ENCODE measurements around the gene KRTAP10-2. TPM values are rescaled to one million over a fixed set of nuclear protein-coding genes. Genes with fewer than 3 reads are reported as not detected.

KRTAP10-2 gene
- total RNA-seq, 1 experiment from 2014 or later: not detected

DNA sequence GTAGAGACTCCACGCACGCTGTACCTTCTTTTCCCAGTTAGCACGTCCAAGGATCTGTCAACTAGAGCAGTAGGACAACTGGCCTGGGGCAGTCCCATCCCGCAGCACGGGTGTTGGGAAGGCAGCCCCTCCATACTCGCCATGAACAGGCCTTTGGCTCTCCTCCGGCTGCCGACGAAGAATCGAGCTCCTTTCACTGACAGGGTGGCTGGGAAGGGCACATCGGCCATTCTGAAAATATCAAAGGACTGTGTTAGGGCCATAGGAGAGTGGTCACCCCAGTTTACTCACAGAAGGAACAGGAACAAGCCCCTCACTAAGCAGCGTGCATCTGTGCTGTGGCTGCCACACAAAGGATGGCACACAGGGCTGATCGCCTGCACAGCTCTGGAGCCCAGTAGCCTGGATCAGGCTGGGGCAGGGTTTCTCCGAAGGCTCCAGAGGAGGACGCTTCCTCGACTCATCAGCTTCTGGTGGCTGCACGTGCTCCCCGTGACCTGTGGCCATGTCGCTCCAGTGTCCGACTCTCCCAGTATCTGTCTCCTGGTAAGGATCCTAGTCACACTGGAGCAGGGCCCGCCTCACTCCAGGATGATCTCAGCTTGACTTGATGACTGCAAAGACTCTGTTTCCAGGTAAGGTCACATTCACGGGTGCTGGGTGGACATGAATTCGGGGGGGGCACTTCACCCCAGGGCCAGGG lies 20.3 kb downstream of the KRTAP10-2 start:
- Mint-ChIP-seq H3K4me3 (ENCODE audit: low read depth, unreplicated experiment) (no peak overlapping the region), H3K4me1 (ENCODE audit: low read depth, unreplicated experiment) (no peaks in the 10 kb centered on the region), H3K27ac (ENCODE audit: unreplicated experiment) (no peak overlapping the region), H3K9me3 (ENCODE audit: low read depth, unreplicated experiment) (no peaks in the 10 kb centered on the region), H3K36me3 (ENCODE audit: insufficient read depth, unreplicated experiment) (no peaks in the 10 kb centered on the region), H3K27me3 (ENCODE audit: unreplicated experiment) (peaks cover 41% of the 10 kb centered on the region)
- no peak for DNase-seq
- CTCF ChIA-PET: no interaction called here
- TF ChIP-seq, protein P1, sequence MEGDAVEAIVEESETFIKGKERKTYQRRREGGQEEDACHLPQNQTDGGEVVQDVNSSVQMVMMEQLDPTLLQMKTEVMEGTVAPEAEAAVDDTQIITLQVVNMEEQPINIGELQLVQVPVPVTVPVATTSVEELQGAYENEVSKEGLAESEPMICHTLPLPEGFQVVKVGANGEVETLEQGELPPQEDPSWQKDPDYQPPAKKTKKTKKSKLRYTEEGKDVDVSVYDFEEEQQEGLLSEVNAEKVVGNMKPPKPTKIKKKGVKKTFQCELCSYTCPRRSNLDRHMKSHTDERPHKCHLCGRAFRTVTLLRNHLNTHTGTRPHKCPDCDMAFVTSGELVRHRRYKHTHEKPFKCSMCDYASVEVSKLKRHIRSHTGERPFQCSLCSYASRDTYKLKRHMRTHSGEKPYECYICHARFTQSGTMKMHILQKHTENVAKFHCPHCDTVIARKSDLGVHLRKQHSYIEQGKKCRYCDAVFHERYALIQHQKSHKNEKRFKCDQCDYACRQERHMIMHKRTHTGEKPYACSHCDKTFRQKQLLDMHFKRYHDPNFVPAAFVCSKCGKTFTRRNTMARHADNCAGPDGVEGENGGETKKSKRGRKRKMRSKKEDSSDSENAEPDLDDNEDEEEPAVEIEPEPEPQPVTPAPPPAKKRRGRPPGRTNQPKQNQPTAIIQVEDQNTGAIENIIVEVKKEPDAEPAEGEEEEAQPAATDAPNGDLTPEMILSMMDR (IDR thresholded peaks at IDR 0.05; ENCODE audit: unreplicated experiment): no peak
- intact Hi-C loops (cut with micrococcal nuclease; ENCODE audit: unreplicated experiment): no loop called here
- no TSS peak for BruUV-seq (replicated peaks)

GRCh38 chr21:44530221-44530902 lies 20.9 kb downstream of the KRTAP10-2 start:
- Mint-ChIP-seq H3K4me1 (ENCODE audit: low read depth, unreplicated experiment) (no peaks in the 10 kb centered on the region), H3K9me3 (ENCODE audit: low read depth, unreplicated experiment) (no peaks in the 10 kb centered on the region), H3K27ac (ENCODE audit: unreplicated experiment) (no peak overlapping the region), H3K27me3 (ENCODE audit: unreplicated experiment) (peaks cover 41% of the 10 kb centered on the region), H3K4me3 (ENCODE audit: low read depth, unreplicated experiment) (no peak overlapping the region), H3K36me3 (ENCODE audit: insufficient read depth, unreplicated experiment) (no peaks in the 10 kb centered on the region)
- DNase-seq: no peak
- TF ChIP-seq, protein P1 (IDR thresholded peaks at IDR 0.05; ENCODE audit: unreplicated experiment): no peak
- CTCF ChIA-PET: no interaction called here
- no TSS peak for BruUV-seq (replicated peaks)
- intact Hi-C loops (cut with micrococcal nuclease; ENCODE audit: unreplicated experiment): no loop called here

- no TSS peak for BruUV-seq (replicated peaks)
- no peak for DNase-seq
- Mint-ChIP-seq H3K36me3 (ENCODE audit: insufficient read depth, unreplicated experiment) (no peaks in the 10 kb centered on the region), H3K9me3 (ENCODE audit: low read depth, unreplicated experiment) (no peaks in the 10 kb centered on the region), H3K4me3 (ENCODE audit: low read depth, unreplicated experiment) (no peak overlapping the region), H3K4me1 (ENCODE audit: low read depth, unreplicated experiment) (no peaks in the 10 kb centered on the region), H3K27ac (ENCODE audit: unreplicated experiment) (no peak overlapping the region), H3K27me3 (ENCODE audit: unreplicated experiment) (peaks cover 41% of the 10 kb centered on the region)
- intact Hi-C loops (cut with micrococcal nuclease; ENCODE audit: unreplicated experiment): no loop called here
- TF ChIP-seq, protein P1 (IDR thresholded peaks at IDR 0.05; ENCODE audit: unreplicated experiment): no peak
- CTCF ChIA-PET: no interaction called here
Observed at GRCh38 chr21:44529503-44530125, 21.7 kb downstream of the KRTAP10-2 start.

DNA sequence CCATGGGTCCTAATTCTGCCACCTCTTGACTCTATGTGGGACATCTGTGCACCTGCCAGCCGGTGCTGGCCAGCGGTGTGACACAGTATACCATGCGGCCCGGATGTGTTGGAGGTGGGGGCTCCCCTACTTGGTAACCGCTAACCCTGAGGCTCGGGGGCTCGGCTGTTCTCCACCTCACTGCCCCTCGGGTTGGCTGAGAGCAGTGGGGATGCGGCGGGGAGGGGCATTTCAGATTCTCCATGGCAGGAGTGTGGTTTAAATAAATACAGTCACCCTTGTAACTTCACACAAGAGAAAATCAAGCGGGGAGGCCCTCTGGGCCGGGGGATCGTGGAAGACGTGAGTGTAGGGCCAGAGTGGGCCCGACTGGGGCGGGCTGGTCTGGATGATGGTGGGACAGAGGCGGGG lies 22.3 kb downstream of the KRTAP10-2 start:
- Mint-ChIP-seq H3K36me3 (ENCODE audit: insufficient read depth, unreplicated experiment) (no peaks in the 10 kb centered on the region), H3K27me3 (ENCODE audit: unreplicated experiment) (peaks cover 41% of the 10 kb centered on the region), H3K4me1 (ENCODE audit: low read depth, unreplicated experiment) (no peaks in the 10 kb centered on the region), H3K9me3 (ENCODE audit: low read depth, unreplicated experiment) (no peaks in the 10 kb centered on the region), H3K27ac (ENCODE audit: unreplicated experiment) (no peak overlapping the region), H3K4me3 (ENCODE audit: low read depth, unreplicated experiment) (no peak overlapping the region)
- CTCF ChIA-PET: no interaction called here
- BruUV-seq (replicated peaks): no TSS peak
- intact Hi-C loops (cut with micrococcal nuclease; ENCODE audit: unreplicated experiment): no loop called here
- DNase-seq: no peak
- TF ChIP-seq, protein P1 (IDR thresholded peaks at IDR 0.05; ENCODE audit: unreplicated experiment): no peak
